WTC11 (cell line): ENCODE results near the gene PXYLP1. TPM values are rescaled to one million over a fixed set of nuclear protein-coding genes. Genes with fewer than 3 reads are reported as not detected.

ENCODE experiments used
- ATAC-seq: fragments of 200-7000 bp; cut with Tn5 transposase; 2 replicates; pipeline ENCODE4 v1.10.0; 2021; ENCODE audit warnings: mild to moderate bottlenecking, moderate library complexity
- CTCF ChIA-PET: fragments of 300-600 bp; sonication (Branson Sonifier 250); formaldehyde crosslinking; loops from one replicate; lab custom pipeline; 2021; ENCODE audit warnings: antibody characterized with exemption; lab: Charles Lee
- POLR2A ChIA-PET: fragments of 350-600 bp; sonication (Branson Sonifier 250); formaldehyde crosslinking; loops from one replicate; lab custom pipeline; 2021; ENCODE audit warnings: antibody characterized with exemption; lab: Charles Lee
- DNase-seq: peaks from one replicate; pipeline ENCODE4 v3.0.0; 2021; ENCODE audit warnings: low spot score
- H3K27ac Mint-ChIP-seq: 2 replicates; pipeline ENCODE4 v1.8.0; 2021; ENCODE audit warnings: mixed read lengths
- H3K27me3 Mint-ChIP-seq: 2 replicates; pipeline ENCODE4 v1.8.0; 2021; ENCODE audit warnings: low read depth, mild to moderate bottlenecking, moderate library complexity, mixed read lengths
- H3K36me3 Mint-ChIP-seq: 2 replicates; pipeline ENCODE4 v1.8.0; 2021; ENCODE audit warnings: mixed read lengths
- H3K4me1 Mint-ChIP-seq: 2 replicates; pipeline ENCODE4 v1.8.0; 2022; ENCODE audit warnings: mixed read lengths
- H3K4me3 Mint-ChIP-seq: 2 replicates; pipeline ENCODE4 v1.8.0; 2021; ENCODE audit warnings: mild to moderate bottlenecking, moderate library complexity, mixed read lengths
- H3K9me3 Mint-ChIP-seq: 2 replicates; pipeline ENCODE4 v1.8.0; 2021; ENCODE audit warnings: mixed read lengths
- ATF1 ChIP-seq: sonication (generic); formaldehyde crosslinking; IDR thresholded peaks from 2 replicates; pipeline ENCODE4 v1.8.1; 2023; ENCODE audit warnings: mild to moderate bottlenecking, moderate library complexity, missing genetic modification reagents
- CBFB ChIP-seq: sonication (generic); formaldehyde crosslinking; IDR thresholded peaks from 2 replicates; pipeline ENCODE4 v1.8.1; 2022; ENCODE audit warnings: mild to moderate bottlenecking, low read depth, missing genetic modification reagents
- CREB1 ChIP-seq: sonication (generic); formaldehyde crosslinking; IDR thresholded peaks from 2 replicates; pipeline ENCODE4 v1.8.0; 2023; ENCODE audit warnings: mild to moderate bottlenecking, missing genetic modification reagents
- ETV6 ChIP-seq: sonication (generic); formaldehyde crosslinking; IDR thresholded peaks from 2 replicates; pipeline ENCODE4 v1.8.1; 2022; ENCODE audit warnings: mild to moderate bottlenecking, missing genetic modification reagents
- FOXJ3 ChIP-seq: sonication (generic); formaldehyde crosslinking; IDR thresholded peaks from 2 replicates; pipeline ENCODE4 v1.9.0; 2021; ENCODE audit warnings: missing genetic modification reagents, mild to moderate bottlenecking, borderline replicate concordance
- HMGA2 ChIP-seq: fragments of 250-450 bp; sonication (Bioruptor Pico); IDR thresholded peaks from 2 replicates; pipeline ENCODE4 v1.4.0; 2021; ENCODE audit warnings: mild to moderate bottlenecking, moderate library complexity
- JUN ChIP-seq: sonication (generic); formaldehyde crosslinking; IDR thresholded peaks from 2 replicates; pipeline ENCODE4 v1.8.0; 2023; ENCODE audit warnings: mild to moderate bottlenecking, missing genetic modification reagents
- MXD4 ChIP-seq: fragments of 250-450 bp; sonication (Bioruptor Pico); IDR thresholded peaks from 2 replicates; pipeline ENCODE4 v1.8.0; 2021; ENCODE audit warnings: mild to moderate bottlenecking, moderate library complexity, borderline replicate concordance
- NFYB ChIP-seq: sonication (generic); formaldehyde crosslinking; conservative IDR thresholded peaks from 2 replicates; pipeline ENCODE4 v1.8.0; 2022; ENCODE audit warnings: low read depth, missing genetic modification reagents
- NR2C2 ChIP-seq: sonication (generic); formaldehyde crosslinking; IDR thresholded peaks from 2 replicates; pipeline ENCODE4 v1.8.0; 2022; ENCODE audit warnings: mild to moderate bottlenecking, missing genetic modification reagents
- NR3C1 ChIP-seq: sonication (generic); formaldehyde crosslinking; conservative IDR thresholded peaks from 2 replicates; pipeline ENCODE4 v1.8.1; 2023; ENCODE audit warnings: low read depth, mild to moderate bottlenecking, missing genetic modification reagents
- PRDM15 ChIP-seq: sonication (generic); formaldehyde crosslinking; IDR thresholded peaks from 2 replicates; pipeline ENCODE4 v1.8.0; 2022; ENCODE audit warnings: missing genetic modification reagents
- TEAD1 ChIP-seq: sonication (generic); formaldehyde crosslinking; IDR thresholded peaks from 2 replicates; pipeline ENCODE4 v1.8.0; 2022; ENCODE audit warnings: mild to moderate bottlenecking, missing genetic modification reagents
- TEAD4 ChIP-seq: sonication (generic); formaldehyde crosslinking; IDR thresholded peaks from 2 replicates; pipeline ENCODE4 v1.8.0; 2022; ENCODE audit warnings: mild to moderate bottlenecking, missing genetic modification reagents
- ZNF232 ChIP-seq: sonication (generic); formaldehyde crosslinking; IDR thresholded peaks from 2 replicates; pipeline ENCODE4 v1.8.0; 2022; ENCODE audit warnings: mild to moderate bottlenecking, missing genetic modification reagents
- ZNF532 ChIP-seq: fragments of 250-450 bp; sonication (Bioruptor Pico); IDR thresholded peaks from 2 replicates; pipeline ENCODE4 v1.9.0; 2021; ENCODE audit warnings: mild to moderate bottlenecking, borderline replicate concordance
- ZNF671 ChIP-seq: fragments of 250-450 bp; sonication (Bioruptor Pico); IDR thresholded peaks from 2 replicates; pipeline ENCODE4 v1.8.0; 2021; ENCODE audit warnings: mild to moderate bottlenecking
- total RNA-seq: library from RNA; stranded (reverse); gene quantifications from 3 replicates; pipeline ENCODE4 v1.2.3, GENCODE V29; 2021
- TF ChIP-seq, protein P1 (sequence below): sonication (generic); formaldehyde crosslinking; IDR thresholded peaks from 2 replicates; pipeline ENCODE4 v1.8.0; 2022; ENCODE audit warnings: mild to moderate bottlenecking, missing genetic modification reagents
- TF ChIP-seq, protein P2 (sequence below): sonication (generic); formaldehyde crosslinking; conservative IDR thresholded peaks from 2 replicates; pipeline ENCODE4 v1.8.1; 2023; ENCODE audit warnings: mild to moderate bottlenecking, low read depth, missing genetic modification reagents, moderate library complexity
- TF ChIP-seq, protein P3 (sequence below): fragments of 250-450 bp; sonication (Bioruptor Pico); conservative IDR thresholded peaks from 2 replicates; pipeline ENCODE4 v1.9.0; 2021; ENCODE audit warnings: mild to moderate bottlenecking

Gene PXYLP1
- total RNA-seq, 1 experiment from 2014 or later = 20.1 TPM

- TF ChIP-seq NR3C1 (CRISPR knock-in tag) (no peak), ZNF671 (CRISPR knock-in tag) (no peak), ATF1 (CRISPR knock-in tag) (no peak), CBFB (no peak)
- TF ChIP-seq, protein P1, sequence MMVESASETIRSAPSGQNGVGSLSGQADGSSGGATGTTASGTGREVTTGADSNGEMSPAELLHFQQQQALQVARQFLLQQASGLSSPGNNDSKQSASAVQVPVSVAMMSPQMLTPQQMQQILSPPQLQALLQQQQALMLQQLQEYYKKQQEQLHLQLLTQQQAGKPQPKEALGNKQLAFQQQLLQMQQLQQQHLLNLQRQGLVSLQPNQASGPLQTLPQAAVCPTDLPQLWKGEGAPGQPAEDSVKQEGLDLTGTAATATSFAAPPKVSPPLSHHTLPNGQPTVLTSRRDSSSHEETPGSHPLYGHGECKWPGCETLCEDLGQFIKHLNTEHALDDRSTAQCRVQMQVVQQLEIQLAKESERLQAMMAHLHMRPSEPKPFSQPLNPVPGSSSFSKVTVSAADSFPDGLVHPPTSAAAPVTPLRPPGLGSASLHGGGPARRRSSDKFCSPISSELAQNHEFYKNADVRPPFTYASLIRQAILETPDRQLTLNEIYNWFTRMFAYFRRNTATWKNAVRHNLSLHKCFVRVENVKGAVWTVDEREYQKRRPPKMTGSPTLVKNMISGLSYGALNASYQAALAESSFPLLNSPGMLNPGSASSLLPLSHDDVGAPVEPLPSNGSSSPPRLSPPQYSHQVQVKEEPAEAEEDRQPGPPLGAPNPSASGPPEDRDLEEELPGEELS (CRISPR knock-in tag) = no peak
Measured at GRCh38 chr3:141330718-141331376, 99.2 kb downstream of the PXYLP1 start (continued).

DNA sequence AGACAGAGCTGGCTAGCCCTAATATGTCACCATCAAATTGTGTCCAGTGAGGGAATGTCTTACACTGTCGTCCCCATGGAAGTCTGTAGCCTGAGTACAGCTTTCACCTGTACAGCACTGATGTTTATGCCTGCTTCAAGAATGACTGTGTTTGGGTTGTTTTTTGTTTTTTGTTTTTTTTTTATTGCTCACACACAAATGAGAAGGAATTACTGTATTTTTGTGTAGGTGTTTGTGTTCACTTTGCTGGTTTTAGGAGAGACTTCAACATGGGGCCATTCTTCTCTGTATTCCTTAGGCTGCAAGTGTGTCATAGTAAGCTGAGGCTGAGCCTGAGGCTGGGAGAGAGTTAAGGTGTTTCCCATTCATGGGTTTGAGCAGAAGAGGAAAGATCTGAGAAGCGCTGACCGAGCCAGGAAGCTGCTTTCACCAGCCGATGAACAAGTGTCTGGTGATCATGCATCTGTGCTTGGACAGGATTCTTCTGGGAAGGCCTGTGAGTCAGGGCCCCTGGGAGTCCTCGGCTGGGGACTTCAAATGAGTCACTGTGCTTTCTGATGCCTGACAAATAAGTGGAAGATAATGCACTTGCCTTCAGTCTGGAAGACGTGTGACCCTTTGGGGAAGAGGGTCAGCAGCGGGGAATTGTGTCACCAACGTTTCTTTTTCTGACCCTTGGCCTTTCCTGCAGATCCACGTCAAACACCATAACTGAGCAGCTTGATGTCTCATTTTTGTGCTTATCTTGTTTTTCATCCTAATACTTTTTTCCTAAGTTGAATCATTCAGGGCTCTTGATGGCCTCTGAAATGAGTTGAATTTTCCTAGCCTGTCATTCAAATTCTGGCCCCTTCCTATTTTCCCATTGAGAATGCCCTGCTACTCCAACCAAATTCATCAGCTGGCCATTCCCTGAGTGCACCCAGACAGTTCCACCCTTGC is 100.0 kb downstream of the PXYLP1 start:
- DNase-seq (no peak), ATAC-seq (no peak)
- POLR2A ChIA-PET = no interaction called here
- TF ChIP-seq TEAD1 (CRISPR knock-in tag) (no peak), NFYB (CRISPR knock-in tag) (no peak), CREB1 (CRISPR knock-in tag) (no peak), MXD4 (CRISPR knock-in tag) (no peak), NR2C2 (CRISPR knock-in tag) (no peak), ZNF232 (CRISPR knock-in tag) (no peak), FOXJ3 (CRISPR knock-in tag) (no peak), HMGA2 (CRISPR knock-in tag) (no peak; the same call in 1 of the 2 replicates), JUN (CRISPR knock-in tag) (no peak), PRDM15 (no peak), TEAD4 (no peak), ETV6 (CRISPR knock-in tag) (no peak), ZNF532 (no peak)
- TF ChIP-seq, protein P2, sequence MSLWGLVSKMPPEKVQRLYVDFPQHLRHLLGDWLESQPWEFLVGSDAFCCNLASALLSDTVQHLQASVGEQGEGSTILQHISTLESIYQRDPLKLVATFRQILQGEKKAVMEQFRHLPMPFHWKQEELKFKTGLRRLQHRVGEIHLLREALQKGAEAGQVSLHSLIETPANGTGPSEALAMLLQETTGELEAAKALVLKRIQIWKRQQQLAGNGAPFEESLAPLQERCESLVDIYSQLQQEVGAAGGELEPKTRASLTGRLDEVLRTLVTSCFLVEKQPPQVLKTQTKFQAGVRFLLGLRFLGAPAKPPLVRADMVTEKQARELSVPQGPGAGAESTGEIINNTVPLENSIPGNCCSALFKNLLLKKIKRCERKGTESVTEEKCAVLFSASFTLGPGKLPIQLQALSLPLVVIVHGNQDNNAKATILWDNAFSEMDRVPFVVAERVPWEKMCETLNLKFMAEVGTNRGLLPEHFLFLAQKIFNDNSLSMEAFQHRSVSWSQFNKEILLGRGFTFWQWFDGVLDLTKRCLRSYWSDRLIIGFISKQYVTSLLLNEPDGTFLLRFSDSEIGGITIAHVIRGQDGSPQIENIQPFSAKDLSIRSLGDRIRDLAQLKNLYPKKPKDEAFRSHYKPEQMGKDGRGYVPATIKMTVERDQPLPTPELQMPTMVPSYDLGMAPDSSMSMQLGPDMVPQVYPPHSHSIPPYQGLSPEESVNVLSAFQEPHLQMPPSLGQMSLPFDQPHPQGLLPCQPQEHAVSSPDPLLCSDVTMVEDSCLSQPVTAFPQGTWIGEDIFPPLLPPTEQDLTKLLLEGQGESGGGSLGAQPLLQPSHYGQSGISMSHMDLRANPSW (CRISPR knock-in tag) = no peak
- TF ChIP-seq, protein P3, sequence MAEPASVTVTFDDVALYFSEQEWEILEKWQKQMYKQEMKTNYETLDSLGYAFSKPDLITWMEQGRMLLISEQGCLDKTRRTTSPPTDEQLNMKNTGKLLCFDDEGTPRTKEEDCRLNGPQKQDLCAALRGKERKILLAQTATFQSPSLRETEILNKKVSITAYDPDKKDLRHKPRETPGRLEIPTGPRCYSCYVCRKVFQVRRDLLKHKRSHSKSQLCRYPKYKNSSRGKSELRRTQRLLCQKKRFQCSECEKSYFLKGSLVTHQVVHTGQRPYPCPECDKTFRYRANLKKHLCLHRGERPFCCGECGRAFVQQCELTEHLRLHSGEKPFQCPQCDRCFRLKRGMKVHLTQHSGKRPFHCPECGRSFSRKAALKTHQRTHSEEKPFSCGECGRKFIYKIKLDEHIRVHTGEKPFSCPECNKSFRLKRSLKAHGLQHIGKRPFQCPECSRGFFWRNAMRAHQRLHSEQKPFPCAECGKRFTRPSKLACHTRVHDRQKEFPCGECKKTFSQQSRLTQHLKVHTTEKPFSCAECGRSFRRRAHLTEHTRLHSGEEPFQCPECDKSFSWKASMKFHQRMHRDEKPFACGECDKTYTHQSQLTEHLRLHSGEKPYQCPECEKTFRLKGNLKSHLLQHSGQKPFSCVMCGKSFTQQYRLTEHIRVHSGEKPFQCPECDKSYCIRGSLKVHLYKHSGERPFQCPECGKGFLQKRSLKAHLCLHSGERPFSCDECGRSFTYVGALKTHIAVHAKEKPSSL (CRISPR knock-in tag) = no peak
- no peak overlapping the region for H3K27ac Mint-ChIP-seq
- H3K4me1 Mint-ChIP-seq = peaks cover 26% of the 10 kb centered on the region
- H3K36me3 Mint-ChIP-seq = no peaks in the 10 kb centered on the region
- no peak overlapping the region for H3K4me3 Mint-ChIP-seq
- CTCF ChIA-PET = interaction anchor here (1.5 to 1.8 kb wide), 2 partner anchors 23 to 123 kb away, joined by 3 to 4 read pairs; no protein-coding TSS in a partner anchor
- H3K27me3 Mint-ChIP-seq = no peaks in the 10 kb centered on the region
- no peaks in the 10 kb centered on the region for H3K9me3 Mint-ChIP-seq
